ENCODE data around the gene PRSS56.

The PRSS56 gene

GRCh38 chr2:232541195-232541960 is 21.2 kb downstream of the PRSS56 start:
- TF ChIP-seq CTCF (IDR thresholded peaks at IDR 0.05; ENCODE audit: poor library complexity, severe bottlenecking) = no peak
- Histone ChIP-seq H3K4me3 (ENCODE audit: severe bottlenecking) (no peak overlapping the region), H3K27ac (ENCODE audit: poor library complexity, severe bottlenecking) (no peak overlapping the region), H3K9me3 (ENCODE audit: severe bottlenecking) (no peaks in the 10 kb centered on the region), H3K4me1 (ENCODE audit: insufficient read depth, poor library complexity, severe bottlenecking) (no peaks in the 10 kb centered on the region), H3K27me3 (ENCODE audit: insufficient read depth, poor library complexity, severe bottlenecking) (no peaks in the 10 kb centered on the region), H3K36me3 (ENCODE audit: low read depth) (0 out of 2 replicates have a peak, but pooled peaks cover under 1% of the 10 kb centered on the region)
- DNase-seq (ENCODE audit: low spot score) (no peak), ATAC-seq (ENCODE audit: low read depth) (peak; percentile 35)

- no peaks in the 10 kb centered on the region for H3K4me1 ChIP-seq (ENCODE audit: insufficient read depth, poor library complexity, severe bottlenecking)
- no peak overlapping the region for H3K4me3 ChIP-seq (ENCODE audit: severe bottlenecking)
- no peaks in the 10 kb centered on the region for H3K9me3 ChIP-seq (ENCODE audit: severe bottlenecking)
- H3K27ac ChIP-seq (ENCODE audit: poor library complexity, severe bottlenecking) = no peak overlapping the region
- no peak for ATAC-seq (ENCODE audit: low read depth)
- TF ChIP-seq CTCF (IDR thresholded peaks at IDR 0.05; ENCODE audit: poor library complexity, severe bottlenecking) = no peak
- no peaks in the 10 kb centered on the region for H3K27me3 ChIP-seq (ENCODE audit: insufficient read depth, poor library complexity, severe bottlenecking)
- H3K36me3 ChIP-seq (ENCODE audit: low read depth) = peaks cover 6% of the 10 kb centered on the region; the same call in 1 of the 2 replicates
- DNase-seq (ENCODE audit: low spot score) = no peak
Measured at GRCh38 chr2:232541961-232542714, 21.9 kb downstream of the PRSS56 start.

GRCh38 chr2:232542715-232543467 is 22.7 kb downstream of the PRSS56 start:
- ATAC-seq (ENCODE audit: low read depth) (no peak), DNase-seq (ENCODE audit: low spot score) (no peak)
- peaks cover 11% of the 10 kb centered on the region; the same call in 1 of the 2 replicates for H3K36me3 ChIP-seq (ENCODE audit: low read depth)
- H3K4me1 ChIP-seq (ENCODE audit: insufficient read depth, poor library complexity, severe bottlenecking) = no peaks in the 10 kb centered on the region
- H3K27ac ChIP-seq (ENCODE audit: poor library complexity, severe bottlenecking) = no peak overlapping the region
- no peak for TF ChIP-seq CTCF (IDR thresholded peaks at IDR 0.05; ENCODE audit: poor library complexity, severe bottlenecking)
- no peak overlapping the region for H3K4me3 ChIP-seq (ENCODE audit: severe bottlenecking)
- H3K27me3 ChIP-seq (ENCODE audit: insufficient read depth, poor library complexity, severe bottlenecking) = no peaks in the 10 kb centered on the region
- H3K9me3 ChIP-seq (ENCODE audit: severe bottlenecking) = no peaks in the 10 kb centered on the region

DNA sequence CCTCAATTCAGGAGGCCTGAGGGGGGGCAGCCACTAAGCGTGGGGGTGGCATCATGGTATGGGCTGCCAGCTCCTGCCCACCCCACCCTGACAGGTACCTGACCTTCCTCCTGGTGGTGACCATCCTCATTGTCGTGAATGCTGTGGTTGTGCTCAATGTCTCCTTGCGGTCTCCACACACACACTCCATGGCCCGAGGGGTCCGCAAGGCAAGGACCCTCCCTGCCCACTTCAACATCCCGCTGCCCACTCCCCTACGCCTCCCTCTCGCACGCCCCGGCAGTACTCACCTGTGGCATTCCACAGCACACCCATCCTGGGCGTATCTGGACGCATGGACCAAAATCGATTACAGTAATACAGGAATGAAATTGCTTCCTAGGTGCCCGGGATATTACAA is 23.3 kb downstream of the PRSS56 start:
- Histone ChIP-seq H3K36me3 (ENCODE audit: low read depth) (peaks cover 17% of the 10 kb centered on the region), H3K9me3 (ENCODE audit: severe bottlenecking) (no peaks in the 10 kb centered on the region), H3K27me3 (ENCODE audit: insufficient read depth, poor library complexity, severe bottlenecking) (no peaks in the 10 kb centered on the region), H3K4me1 (ENCODE audit: insufficient read depth, poor library complexity, severe bottlenecking) (no peaks in the 10 kb centered on the region), H3K4me3 (ENCODE audit: severe bottlenecking) (no peak overlapping the region), H3K27ac (ENCODE audit: poor library complexity, severe bottlenecking) (no peak overlapping the region)
- no peak for TF ChIP-seq CTCF (IDR thresholded peaks at IDR 0.05; ENCODE audit: poor library complexity, severe bottlenecking)
- ATAC-seq (ENCODE audit: low read depth) = no peak
- no peak for DNase-seq (ENCODE audit: low spot score)

Data from RWPE2 (cell line).